ENCODE results near the gene CD163L1. TPM values are rescaled to one million over a fixed set of nuclear protein-coding genes. Genes with fewer than 3 reads are reported as not detected.

Gene CD163L1
- total RNA-seq, 4 donors from 2014 or later, result 0.11 to 1.6 (median 0.34) TPM

GRCh38 chr12:7396418-7396817, 47.5 kb downstream of the CD163L1 start:
- no peak for TF ChIP-seq POLR2A (IDR thresholded peaks at IDR 0.05)
- TF ChIP-seq CTCF (IDR thresholded peaks at IDR 0.05), result no peak
- 89% methylated on average over 3 of the region's 3 CpGs for WGBS, 2 donors
- H3K4me3 ChIP-seq (ENCODE audit: low read depth, poor library complexity, severe bottlenecking), result no peak overlapping the region
- intact Hi-C loops (cut with DNase I; ENCODE audit: low total_unique reads), result no loop called here
- no peak for DNase-seq (ENCODE audit: low spot score in 2 of 2)

- WGBS, 2 donors, result 78 to 79% methylated on average over 5 of the region's 5 CpGs
- no peak for DNase-seq (ENCODE audit: low spot score in 2 of 2)
- no peak overlapping the region for H3K4me3 ChIP-seq (ENCODE audit: low read depth, poor library complexity, severe bottlenecking)
- intact Hi-C loops (cut with DNase I; ENCODE audit: low total_unique reads), result no loop called here
- TF ChIP-seq POLR2A (IDR thresholded peaks at IDR 0.05), result no peak
- TF ChIP-seq CTCF (IDR thresholded peaks at IDR 0.05), result no peak
Observed at GRCh38 chr12:7395950-7396349, 48.0 kb downstream of the CD163L1 start.

GRCh38 chr12:7387289-7387688, 56.7 kb downstream of the CD163L1 start:
- TF ChIP-seq POLR2A (IDR thresholded peaks at IDR 0.05), result no peak
- no peak for TF ChIP-seq CTCF (IDR thresholded peaks at IDR 0.05)
- WGBS, 2 donors, result 69 to 78% methylated on average over 1 of the region's 1 CpG

GRCh38 chr12:7383157-7383556, 60.8 kb downstream of the CD163L1 start:
- no peak overlapping the region for H3K4me3 ChIP-seq (ENCODE audit: low read depth, poor library complexity, severe bottlenecking)
- TF ChIP-seq POLR2A (IDR thresholded peaks at IDR 0.05) (no peak), CTCF (IDR thresholded peaks at IDR 0.05) (no peak)
- intact Hi-C loops (cut with DNase I; ENCODE audit: low total_unique reads), result no loop called here
- DNase-seq (ENCODE audit: low spot score in 2 of 2), result no peak
- WGBS, 2 donors, result 63 to 100% methylated on average over 1 of the region's 1 CpG

More at GRCh38 chr12:7387289-7387688, 56.7 kb downstream of the CD163L1 start:
- intact Hi-C loops (cut with DNase I; ENCODE audit: low total_unique reads), result no loop called here
- no peak overlapping the region for H3K4me3 ChIP-seq (ENCODE audit: low read depth, poor library complexity, severe bottlenecking)
- DNase-seq (ENCODE audit: low spot score in 2 of 2), result no peak

- intact Hi-C loops (cut with DNase I; ENCODE audit: low total_unique reads), result no loop called here
- no peak for TF ChIP-seq CTCF (IDR thresholded peaks at IDR 0.05)
- TF ChIP-seq POLR2A (IDR thresholded peaks at IDR 0.05), result no peak
Observed at GRCh38 chr12:7376196-7376595, 67.8 kb downstream of the CD163L1 start.

GRCh38 chr12:7375145-7375543, 68.8 kb downstream of the CD163L1 start:
- intact Hi-C loops (cut with DNase I; ENCODE audit: low total_unique reads), result no loop called here
- H3K4me3 ChIP-seq (ENCODE audit: low read depth, poor library complexity, severe bottlenecking), result no peak overlapping the region
- 71 to 78% methylated on average over 3 of the region's 3 CpGs for WGBS, 2 donors
- DNase-seq (ENCODE audit: low spot score in 2 of 2), result no peak
- no peak for TF ChIP-seq POLR2A (IDR thresholded peaks at IDR 0.05)
- TF ChIP-seq CTCF (IDR thresholded peaks at IDR 0.05), result no peak

More at GRCh38 chr12:7376196-7376595, 67.8 kb downstream of the CD163L1 start:
- no peak for DNase-seq (ENCODE audit: low spot score in 2 of 2)
- H3K4me3 ChIP-seq (ENCODE audit: low read depth, poor library complexity, severe bottlenecking), result no peak overlapping the region
- 71 to 89% methylated on average over 1 of the region's 1 CpG for WGBS, 2 donors

All from lower leg skin (tissue), 4 donors.